ENCODE measurements around the gene EPHA8. TPM values are rescaled to one million over a fixed set of nuclear protein-coding genes. Genes with fewer than 3 reads are reported as not detected.

Gene EPHA8
- total RNA-seq, 1 donor from 2014 or later, result not detected

GRCh38 chr1:22584970-22585369, 21.7 kb downstream of the EPHA8 start:
- DNase-seq (no peak), ATAC-seq (no peak)
- intact Hi-C loops (cut with micrococcal nuclease), result no loop called here

GRCh38 chr1:22585471-22585870, 22.2 kb downstream of the EPHA8 start:
- intact Hi-C loops (cut with micrococcal nuclease), result no loop called here
- ATAC-seq, result no peak
- no peak for DNase-seq

- DNase-seq (no peak), ATAC-seq (no peak)
- intact Hi-C loops (cut with micrococcal nuclease), result no loop called here
These were observed 23.3 kb downstream of the EPHA8 start for GRCh38 chr1:22586356-22587130.

GRCh38 chr1:22587247-22587646, 24.0 kb downstream of the EPHA8 start:
- ATAC-seq (no peak), DNase-seq (no peak)
- intact Hi-C loops (cut with micrococcal nuclease), result no loop called here

- no peak for ATAC-seq
- DNase-seq, result no peak
- intact Hi-C loops (cut with micrococcal nuclease), result no loop called here
These were observed 25.7 kb downstream of the EPHA8 start for GRCh38 chr1:22588899-22589422.

GRCh38 chr1:22591576-22591975, 28.3 kb downstream of the EPHA8 start:
- intact Hi-C loops (cut with micrococcal nuclease), result no loop called here
- ATAC-seq, result no peak
- no peak for DNase-seq

- peak; percentile 5 for DNase-seq
- no peak for ATAC-seq
- intact Hi-C loops (cut with micrococcal nuclease), result no loop called here
These were observed 28.8 kb downstream of the EPHA8 start for GRCh38 chr1:22592051-22592450.

- DNase-seq (peak; percentile 14), ATAC-seq (no peak)
- intact Hi-C loops (cut with micrococcal nuclease), result no loop called here
These were observed 29.9 kb downstream of the EPHA8 start for GRCh38 chr1:22592919-22593790.

- intact Hi-C loops (cut with micrococcal nuclease), result no loop called here
- DNase-seq, result no peak
These were observed 31.1 kb downstream of the EPHA8 start for GRCh38 chr1:22594396-22594795.

GRCh38 chr1:22595108-22595507, 31.8 kb downstream of the EPHA8 start:
- ATAC-seq, result no peak
- intact Hi-C loops (cut with micrococcal nuclease), result no loop called here
- peak; percentile 8 for DNase-seq

More at GRCh38 chr1:22594396-22594795, 31.1 kb downstream of the EPHA8 start:
- ATAC-seq, result no peak

- peak; percentile 14 for DNase-seq
- intact Hi-C loops (cut with micrococcal nuclease), result no loop called here
- no peak for ATAC-seq
These were observed 34.1 kb downstream of the EPHA8 start for GRCh38 chr1:22597301-22597965.

- DNase-seq (no peak), ATAC-seq (no peak)
- intact Hi-C loops (cut with micrococcal nuclease), result no loop called here
These were observed 34.7 kb downstream of the EPHA8 start for GRCh38 chr1:22597996-22598395.

GRCh38 chr1:22598736-22599135, 35.4 kb downstream of the EPHA8 start:
- DNase-seq (no peak), ATAC-seq (no peak)
- intact Hi-C loops (cut with micrococcal nuclease), result no loop called here

GRCh38 chr1:22600071-22600816, 37.0 kb downstream of the EPHA8 start:
- ATAC-seq (no peak), DNase-seq (no peak)
- intact Hi-C loops (cut with micrococcal nuclease), result no loop called here

- ATAC-seq (no peak), DNase-seq (no peak)
- intact Hi-C loops (cut with micrococcal nuclease), result no loop called here
These were observed 37.7 kb downstream of the EPHA8 start for GRCh38 chr1:22600817-22601605.

GRCh38 chr1:22601610-22602009, 38.3 kb downstream of the EPHA8 start:
- no peak for DNase-seq
- intact Hi-C loops (cut with micrococcal nuclease), result no loop called here
- no peak for ATAC-seq

- no peak for ATAC-seq
- intact Hi-C loops (cut with micrococcal nuclease), result no loop called here
- no peak for DNase-seq
These were observed 38.9 kb downstream of the EPHA8 start for GRCh38 chr1:22602060-22602740.

- no peak for DNase-seq
- no peak for ATAC-seq
- intact Hi-C loops (cut with micrococcal nuclease), result no loop called here
These were observed 42.9 kb downstream of the EPHA8 start for GRCh38 chr1:22606161-22606560.

All from left ventricle myocardium superior (tissue), 1 donor.